HG03039 (cell line): Measurements from ENCODE around the gene ACTN4.
"Not testable (repeated sequence)": the region's sequence is repeated elsewhere in the genome, so short reads cannot be mapped to it uniquely, and the experiment has no call there.

Experiments
- ATAC-seq: cut with Tn5 transposase; IDR thresholded peaks from one replicate; pipeline ENCODE4 v1.9.1; 2021; ENCODE audit warnings: mild to moderate bottlenecking, moderate library complexity; ENCODE audit not compliant: unreplicated experiment

Gene ACTN4

DNA sequence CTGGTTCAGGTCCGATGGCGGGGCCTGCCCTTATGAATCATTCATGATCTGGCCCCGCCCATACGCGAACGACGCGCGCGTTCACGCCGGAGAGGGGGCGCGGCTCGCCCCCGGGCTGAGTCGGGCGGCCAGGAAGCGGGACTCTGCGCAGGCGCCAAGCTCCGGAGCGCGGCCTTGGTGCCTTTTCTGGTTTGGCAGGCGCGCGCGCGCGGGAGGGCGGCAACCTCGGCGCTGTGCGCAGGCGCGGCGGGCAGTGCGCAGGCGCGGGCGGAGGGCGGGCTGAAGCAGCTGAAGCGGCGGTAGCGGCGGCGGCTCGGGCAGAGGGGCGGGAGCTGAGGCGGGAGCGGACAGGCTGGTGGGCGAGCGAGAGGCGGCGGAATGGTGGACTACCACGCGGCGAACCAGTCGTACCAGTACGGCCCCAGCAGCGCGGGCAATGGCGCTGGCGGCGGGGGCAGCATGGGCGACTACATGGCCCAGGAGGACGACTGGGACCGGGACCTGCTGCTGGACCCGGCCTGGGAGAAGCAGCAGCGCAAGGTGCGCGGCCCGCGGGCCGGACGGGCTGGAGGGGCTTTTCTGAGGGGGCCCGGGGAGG is at the start of gene ACTN4:
Gene ACTN4, plus strand, starts transcription at position 282 of the 598 bp plus-strand sequence. Its CDS starts 97 bp downstream, at position 379.
- ATAC-seq = peak; percentile 88

DNA sequence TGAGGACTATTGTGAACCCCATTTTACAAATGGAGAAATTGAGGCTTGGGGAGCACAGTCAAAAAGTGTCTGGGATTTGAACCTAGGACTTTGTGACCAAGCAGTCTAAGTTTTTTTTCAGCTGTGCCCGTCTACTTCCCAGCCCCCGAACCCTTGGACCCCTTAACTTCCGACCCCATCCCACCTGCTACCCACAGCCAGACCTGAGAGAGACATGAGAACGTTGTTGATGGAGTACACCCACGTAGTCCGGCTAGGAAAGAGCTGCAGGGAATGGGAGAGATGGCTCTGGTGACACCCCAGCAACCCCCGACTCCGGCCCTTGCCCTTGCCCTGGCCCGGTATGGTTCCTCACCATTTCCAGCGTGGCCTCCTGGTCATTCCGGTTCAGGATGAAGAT is 47.7 kb upstream of the ACTN4 start:
- no peak for ATAC-seq

DNA sequence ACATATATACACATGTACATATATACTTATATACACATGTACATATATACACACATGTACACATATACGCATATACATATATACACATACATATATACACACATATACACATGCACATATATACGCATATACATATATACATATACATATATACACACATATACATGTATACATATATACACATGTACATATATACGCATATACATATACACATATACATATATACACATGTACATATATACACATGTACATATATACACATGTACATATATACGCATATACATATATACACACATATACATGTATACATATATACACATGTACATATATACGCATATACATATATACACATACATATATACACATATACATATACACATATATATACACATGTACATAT is 44.6 kb upstream of the ACTN4 start:
- ATAC-seq = not testable (repeated sequence)

DNA sequence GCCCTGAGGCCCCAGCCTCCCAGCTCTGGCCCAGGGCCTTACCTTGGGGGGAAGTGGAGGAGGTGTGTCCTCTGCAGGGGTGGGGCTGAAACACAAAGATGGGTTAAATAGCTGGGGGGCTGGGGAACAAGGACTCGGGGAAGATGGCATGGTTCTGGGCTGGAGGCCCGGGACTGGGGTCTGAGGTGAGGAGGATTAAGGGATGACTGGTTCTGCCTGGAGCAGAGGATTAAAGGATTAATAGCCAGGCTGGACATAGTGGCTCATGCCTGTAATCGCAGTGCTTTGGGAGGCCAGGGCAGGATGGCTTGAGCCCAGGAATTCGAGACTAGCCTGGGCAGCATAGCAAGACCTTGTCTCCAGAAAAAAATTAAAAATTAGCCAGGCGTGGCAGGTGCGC is 41.3 kb upstream of the ACTN4 start:
- ATAC-seq = no peak

DNA sequence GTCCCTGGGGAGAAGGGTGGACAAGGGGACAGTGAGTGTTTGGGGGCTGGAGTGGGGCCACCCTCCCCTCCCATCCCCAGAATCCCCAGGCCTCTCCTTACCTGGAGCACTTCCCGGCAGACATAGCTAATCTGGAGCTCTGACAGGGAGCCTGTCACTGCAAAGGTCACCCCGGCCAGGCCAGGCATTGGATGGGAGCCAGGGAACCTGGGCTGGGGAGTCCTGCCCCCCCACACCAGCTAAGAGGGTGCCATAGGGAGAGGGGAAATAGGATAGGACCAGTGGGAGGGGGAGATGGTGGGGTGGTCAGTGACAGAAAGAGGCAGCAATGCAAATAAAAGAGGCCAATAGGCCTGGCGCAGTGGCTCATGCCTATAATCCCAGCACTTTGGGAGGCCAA is 33.2 kb upstream of the ACTN4 start:
- no peak for ATAC-seq

DNA sequence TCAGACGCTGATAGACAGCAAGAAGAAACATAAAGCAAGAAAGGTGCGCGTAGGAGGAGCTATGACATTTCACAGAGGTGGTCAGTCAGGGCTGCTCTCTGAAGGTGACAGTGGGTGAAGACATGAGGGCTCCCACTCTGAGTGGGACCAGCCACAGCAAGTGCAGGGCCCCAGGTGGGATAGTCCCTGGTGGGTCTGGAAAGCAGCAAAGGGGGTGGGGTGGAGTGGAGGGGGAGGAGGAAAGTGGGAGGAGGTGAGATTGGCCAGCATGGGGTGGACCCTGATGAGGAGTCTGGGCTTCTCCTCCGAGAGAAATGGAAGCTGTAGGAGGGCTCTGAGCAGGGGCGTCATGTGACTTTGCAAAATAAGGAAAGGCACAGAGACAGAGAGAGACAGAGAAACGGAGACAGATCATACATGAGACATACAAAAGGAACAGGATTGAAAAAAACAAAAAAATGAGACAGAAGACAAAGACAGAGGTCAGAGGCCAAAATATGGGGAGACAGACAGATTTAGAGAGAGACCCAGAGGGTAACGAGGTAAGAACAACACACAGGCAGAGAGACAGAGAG is 32.4 kb upstream of the ACTN4 start:
- ATAC-seq = no peak

DNA sequence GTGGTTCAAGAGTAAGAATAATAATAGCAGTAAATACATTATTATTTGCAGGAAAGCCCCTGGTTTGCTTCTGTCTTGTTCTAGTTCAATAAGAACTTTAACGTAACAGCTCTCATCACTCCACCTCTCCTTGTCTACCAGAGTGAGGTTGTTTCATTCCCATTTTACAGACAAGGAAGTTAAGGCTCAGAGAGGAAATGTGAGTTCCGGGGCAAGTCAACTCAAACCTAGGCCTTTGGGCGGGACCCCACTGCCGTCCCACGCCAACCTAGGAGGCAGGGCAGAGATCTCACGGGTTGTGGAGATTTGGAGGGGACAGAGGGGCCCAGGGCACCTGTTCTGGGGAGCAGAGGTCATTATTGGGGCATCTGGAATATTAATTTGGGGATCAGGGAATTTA is 31.2 kb upstream of the ACTN4 start:
- ATAC-seq = no peak

DNA sequence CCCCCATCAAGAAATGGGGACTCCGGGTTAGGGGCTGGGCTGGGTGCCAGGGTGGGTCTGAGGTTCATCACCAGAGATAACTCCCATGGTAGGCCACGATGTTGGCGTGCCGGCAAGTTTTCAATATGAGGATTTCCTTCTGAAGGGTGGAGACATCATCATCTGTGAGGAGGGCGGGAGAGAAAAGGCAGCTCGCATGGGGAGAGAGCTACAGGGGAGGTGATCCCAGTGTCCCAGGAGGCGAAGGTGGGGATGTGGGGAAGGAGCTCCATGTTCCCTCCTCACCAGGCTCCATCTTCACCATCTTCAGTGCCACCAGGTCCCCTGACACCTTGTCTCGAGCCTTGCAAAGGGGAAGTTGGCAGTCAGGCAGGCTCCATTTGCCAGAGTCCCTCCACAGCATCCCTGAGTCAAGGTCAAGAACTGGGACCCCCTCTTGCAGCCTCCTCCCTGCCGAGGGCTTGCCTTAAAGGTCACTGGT is 30.1 kb upstream of the ACTN4 start:
- no peak for ATAC-seq

DNA sequence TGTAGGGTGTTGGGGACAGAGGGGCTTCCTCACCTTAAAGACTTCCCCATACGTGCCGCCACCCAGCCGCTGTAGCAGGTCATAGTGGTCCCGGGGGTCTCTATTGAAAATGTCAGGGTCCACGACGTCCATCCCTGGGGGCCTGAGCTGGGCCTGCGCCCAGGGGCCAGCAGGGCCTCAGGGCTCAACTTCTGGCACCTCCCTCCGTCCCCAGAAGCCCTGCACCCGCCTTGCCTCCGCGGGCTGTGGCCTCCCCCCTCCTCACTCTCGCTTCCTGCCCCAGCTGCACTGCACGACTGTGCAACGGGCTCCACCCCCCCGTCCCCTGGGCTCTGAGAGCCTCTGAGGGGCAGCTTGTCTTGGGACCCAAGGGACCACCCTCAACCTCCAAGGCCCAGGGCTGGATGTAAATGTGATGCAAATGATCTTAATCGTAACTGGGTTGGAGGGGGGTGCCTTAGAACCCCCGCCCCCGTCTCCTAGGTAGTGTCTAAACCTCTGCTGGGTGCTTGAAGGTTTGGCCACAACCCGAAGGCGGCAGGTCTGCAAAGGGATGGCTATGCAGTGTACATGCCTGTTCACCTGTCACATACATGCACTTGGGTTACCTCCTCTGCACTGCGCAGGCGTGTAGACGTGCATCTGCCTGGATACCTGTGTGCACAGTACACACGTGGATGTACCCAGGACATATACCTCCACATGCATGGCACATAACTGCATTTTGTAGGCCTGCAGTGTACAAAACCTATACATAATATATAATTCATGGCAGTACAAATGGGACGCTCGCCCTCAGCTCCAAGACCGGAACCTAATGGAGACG is 29.5 kb upstream of the ACTN4 start, which contains the start of gene MAP4K1:
Gene MAP4K1, minus strand, starts transcription at position 190 of the 826 bp plus-strand sequence. Its CDS starts 58 bp downstream, at position 132.
- ATAC-seq = peak; percentile 34

DNA sequence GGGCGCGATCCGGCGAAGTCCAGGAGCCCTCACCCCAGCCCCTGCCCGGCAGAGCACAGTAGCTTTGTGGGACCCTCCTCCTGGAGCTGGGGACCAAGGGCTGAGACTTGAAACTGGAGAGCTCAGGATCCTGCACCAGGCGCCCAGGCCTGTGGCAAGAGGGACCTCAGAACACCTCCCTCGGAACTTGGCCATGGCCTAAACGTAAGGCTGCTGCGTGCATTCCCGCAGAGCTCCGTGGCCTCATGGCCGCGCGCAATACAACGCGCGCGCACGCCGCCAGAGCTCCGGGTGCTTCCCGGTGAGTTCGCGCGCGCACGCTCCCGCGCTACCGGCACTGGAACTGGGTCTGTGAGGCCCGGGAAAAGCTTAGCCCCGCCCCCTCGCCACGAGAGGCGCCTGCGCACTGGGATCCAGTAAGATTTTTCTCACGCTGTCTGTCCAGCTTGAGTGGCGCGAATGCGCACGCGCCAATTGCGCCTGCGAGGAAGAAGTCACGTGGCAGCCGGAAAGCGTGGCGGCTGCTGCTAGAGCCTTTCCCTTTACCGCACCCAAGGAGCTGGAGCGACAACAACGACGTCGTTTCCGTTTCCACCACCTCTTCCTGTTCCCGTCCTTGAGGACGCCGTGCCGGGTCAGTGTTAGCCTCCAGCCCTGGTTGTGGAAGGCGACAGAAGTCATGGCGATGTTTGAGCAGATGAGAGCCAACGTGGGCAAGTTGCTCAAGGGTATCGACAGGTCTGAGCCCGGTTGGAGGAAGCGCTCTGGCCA is 28.7 kb upstream of the ACTN4 start, which contains the start of gene EIF3K:
Gene EIF3K, plus strand, starts transcription at position 599 of the 771 bp plus-strand sequence. Its CDS starts 81 bp downstream, at position 680.
- peak; percentile 67 for ATAC-seq

DNA sequence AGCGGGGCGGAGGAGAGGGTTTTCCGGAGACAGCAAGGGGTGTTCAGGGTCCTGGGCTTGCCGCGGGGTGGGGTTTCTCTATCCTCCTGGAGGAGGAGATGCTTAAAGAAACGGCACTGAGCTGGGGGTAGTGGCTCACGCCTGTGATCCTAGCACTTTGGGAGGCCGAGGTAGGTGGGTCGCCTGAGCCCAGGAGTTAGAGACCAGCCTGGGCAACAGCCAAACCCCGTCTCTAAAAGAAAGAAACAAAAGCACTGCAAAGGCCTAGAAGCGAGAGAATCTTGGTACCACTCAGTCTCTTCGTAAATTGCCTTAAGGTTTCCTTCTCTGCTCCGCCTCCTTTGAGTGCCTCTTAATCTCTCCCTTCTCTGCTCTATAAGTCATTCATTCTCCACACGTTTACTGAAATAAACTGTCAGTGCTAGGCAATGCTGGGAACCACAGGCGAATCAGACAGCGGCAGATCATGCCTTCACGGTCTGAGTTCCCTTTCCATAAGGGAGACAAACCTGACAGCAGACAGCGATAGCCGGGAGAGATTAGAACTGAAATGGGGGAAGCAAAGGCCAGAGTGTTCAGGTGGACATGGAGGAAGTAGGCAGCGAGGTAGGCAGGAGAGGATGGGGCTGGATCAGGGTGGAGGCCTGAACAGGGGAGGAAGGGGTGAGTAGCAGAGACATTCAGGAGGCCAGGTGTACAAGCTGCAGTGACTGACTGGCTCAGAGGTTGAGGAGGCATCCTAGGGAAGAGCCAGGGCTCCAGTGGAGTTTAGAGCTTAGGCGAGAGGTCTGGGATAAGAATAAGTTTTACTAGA is 27.9 kb upstream of the ACTN4 start:
- no peak for ATAC-seq

DNA sequence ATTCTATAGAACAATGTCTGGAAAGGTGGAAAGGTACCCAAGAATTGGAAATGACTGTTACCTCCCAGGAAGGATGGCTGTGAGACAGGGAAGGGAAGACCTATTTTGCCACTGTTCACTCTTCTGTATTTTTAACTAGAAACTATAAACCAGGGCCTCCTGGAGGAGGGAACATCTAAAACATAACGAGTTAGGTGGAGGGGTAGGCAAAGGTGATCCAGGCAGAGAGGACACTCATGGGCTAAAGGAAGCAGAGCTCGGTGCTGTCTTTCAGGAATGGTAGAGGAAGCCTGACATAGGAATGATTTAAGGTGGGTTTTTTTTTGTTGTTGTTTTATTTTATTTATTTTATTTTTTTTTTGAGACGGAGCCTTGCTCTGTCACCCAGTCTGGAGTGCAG is 22.6 kb upstream of the ACTN4 start:
- ATAC-seq = no peak

DNA sequence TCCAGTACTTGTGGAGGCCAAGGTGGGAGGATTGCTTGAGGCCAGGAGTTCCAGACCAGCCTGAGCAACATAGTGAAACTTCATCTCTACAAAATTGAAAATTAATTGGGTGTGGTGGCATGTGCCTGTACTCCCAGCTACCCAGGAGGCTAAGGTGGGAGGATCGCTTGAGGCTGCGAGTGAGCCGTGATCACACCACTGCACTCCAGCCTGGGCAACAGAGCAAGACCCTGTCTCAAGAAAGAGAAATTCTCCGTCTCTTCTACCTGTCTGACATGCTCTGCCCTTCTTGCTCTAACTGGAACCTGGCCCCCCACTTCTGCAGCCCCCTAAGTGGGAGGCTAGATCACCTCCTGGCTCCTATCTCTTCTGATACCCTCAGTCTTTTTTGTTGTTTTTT is 21.0 kb upstream of the ACTN4 start:
- ATAC-seq = no peak

DNA sequence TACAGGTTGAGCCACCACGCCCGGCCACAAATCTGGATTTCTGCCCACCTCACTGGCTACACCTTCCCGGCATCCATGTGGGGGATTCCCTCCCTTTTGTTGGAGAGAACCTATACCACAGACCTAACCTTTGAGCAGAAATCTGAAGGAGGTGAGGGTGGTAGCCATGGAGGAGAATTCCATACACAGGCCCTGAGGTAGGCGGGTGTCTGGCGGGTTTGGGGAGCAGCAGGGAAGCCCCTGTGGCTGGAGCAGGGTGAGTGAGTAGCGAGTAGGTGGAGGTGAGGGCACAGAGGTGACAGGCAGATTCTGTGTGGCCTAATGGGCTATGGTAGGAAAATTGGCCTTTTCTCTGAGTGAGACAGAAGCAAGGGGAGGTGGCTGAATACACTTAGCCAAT is 17.9 kb upstream of the ACTN4 start:
- no peak for ATAC-seq

DNA sequence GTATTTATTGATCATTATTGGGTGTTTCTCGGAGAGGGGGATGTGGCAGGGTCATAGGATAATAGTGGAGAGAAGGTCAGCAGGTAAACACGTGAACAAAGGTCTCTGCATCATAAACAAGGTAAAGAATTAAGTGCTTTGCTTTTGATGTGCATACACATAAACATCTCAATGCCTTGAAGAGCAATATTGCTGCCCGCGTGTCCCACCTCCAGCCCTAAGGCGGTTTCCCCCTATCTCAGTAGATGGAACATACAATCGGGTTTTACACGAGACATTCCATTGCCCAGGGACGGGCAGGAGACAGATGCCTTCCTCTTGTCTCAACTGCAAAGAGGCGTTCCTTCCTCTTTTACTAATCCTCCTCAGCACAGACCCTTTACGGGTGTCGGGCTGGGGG is 16.1 kb upstream of the ACTN4 start:
- not testable (repeated sequence) for ATAC-seq

DNA sequence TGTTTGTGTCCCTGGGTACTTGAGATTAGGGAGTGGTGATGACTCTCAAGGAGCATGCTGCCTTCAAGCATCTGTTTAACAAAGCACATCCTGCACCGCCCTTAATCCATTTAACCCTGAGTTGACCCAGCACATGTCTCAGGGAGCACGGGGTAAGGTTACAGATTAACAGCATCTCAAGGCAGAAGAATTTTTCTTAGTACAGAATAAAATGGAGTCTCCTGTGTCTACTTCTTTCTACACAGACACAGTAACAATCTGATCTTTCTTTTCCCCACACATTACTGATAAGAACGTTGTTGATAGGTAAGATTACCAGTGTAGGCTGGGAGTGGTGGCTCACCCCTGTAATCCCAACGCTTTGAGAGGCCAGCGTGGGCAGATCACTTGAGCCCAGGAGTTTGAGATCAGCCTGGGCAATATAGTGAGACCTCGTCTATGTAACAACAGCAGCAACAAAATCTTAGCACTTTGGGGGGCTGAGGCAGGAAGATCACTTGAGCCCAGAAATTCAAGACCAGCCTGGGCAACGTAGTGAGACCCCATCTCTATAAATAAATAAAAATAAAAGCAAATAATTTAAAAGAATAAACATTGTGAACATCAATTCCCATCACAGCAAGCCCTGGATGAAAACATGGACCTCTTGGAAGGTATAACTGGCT is 15.5 kb upstream of the ACTN4 start:
- ATAC-seq = not testable (repeated sequence)

DNA sequence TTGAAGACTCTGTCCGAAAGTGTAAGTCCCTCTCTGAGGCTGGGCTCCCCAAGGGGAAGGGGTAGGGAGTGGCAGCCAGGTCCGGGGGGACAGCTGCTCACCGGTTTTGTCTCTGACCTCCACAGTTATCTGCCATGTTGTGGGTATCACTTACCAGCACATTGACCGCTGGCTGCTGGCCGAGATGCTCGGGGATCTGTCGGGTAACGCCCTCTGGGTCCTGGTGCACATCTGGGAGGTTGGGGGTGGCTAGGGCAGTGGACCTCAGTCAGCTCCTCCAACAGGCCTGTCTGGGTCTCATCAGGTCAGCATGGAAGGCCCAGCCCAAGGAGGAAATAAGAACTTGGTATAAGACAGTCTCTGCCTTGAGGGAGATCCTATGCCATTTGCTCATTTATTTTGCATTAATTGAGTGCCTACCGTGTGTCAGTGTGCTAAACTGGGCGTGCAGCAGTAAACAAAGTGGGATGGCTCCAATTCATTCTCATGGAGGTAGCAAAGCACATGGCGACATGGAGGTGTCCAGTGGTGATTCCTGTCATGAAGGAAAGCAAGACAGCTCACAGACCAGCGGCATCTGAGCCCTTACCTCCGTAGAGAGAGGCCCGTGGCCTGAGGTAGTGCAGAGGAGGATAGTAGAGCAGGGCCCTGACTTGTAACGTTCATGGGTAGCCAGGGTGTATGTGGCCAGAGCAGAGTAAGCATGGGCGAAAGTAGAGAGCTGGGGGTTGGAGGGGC is 14.8 kb upstream of the ACTN4 start:
- no peak for ATAC-seq

DNA sequence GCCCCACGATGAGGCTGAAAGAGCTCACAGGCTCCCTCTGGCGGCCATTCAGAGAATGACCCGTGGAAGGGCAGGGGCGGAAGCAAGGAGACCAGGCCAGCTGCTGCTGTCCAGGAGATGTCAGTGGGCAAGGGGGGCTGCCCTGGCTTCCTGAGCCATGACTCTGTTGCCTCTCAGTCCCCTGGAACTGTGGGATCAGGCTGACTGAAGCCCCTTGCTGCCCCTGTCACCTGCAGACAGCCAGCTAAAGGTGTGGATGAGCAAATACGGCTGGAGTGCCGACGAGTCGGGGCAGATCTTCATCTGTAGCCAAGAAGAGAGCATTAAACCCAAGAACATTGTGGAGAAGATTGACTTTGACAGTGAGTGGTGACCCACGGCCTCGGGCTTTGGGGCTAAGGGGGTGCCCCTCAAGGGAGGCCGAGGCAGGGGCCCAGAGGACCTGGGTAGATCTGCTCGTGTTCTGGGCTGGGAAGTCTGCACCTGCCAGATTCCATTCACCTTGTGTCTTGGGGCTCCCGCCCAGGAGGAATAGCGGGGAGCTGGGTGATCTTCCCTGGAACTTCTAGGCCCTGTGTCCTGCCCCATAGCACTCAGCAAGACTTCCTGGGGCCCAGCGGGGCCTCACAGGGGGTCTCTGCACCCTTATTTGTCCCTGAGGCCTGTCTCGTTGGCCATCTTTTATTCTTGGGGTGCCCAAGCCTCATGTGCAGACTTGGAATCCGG is 12.5 kb upstream of the ACTN4 start:
- no peak for ATAC-seq
